HG02943 (cell line): ENCODE data around the gene CENPS.
A peak's percentile ranks its signal among the peaks of the same experiment; 100 is the strongest.
"Not testable (repeated sequence)": the region's sequence is repeated elsewhere in the genome, so short reads cannot be mapped to it uniquely, and the experiment has no call there.

Experiments used
- ATAC-seq: cut with Tn5 transposase; IDR thresholded peaks from one replicate; pipeline ENCODE4 v1.9.1; 2021; ENCODE audit warnings: mild to moderate bottlenecking, low read depth, moderate library complexity; ENCODE audit not compliant: unreplicated experiment

CENPS gene

GRCh38 chr1:10430216-10431069 is at the start of gene CENPS:
TSS of gene CENPS (plus strand) at chr1:10430433. CDS start at chr1:10430518, 85 bp downstream.
- ATAC-seq, result peak; percentile 74

- ATAC-seq, result no peak
Observed at GRCh38 chr1:10380594-10381275, 49.5 kb upstream of the CENPS start.

- ATAC-seq, result no peak
Observed at GRCh38 chr1:10383630-10384029, 46.6 kb upstream of the CENPS start.

- ATAC-seq, result no peak
Observed at GRCh38 chr1:10384219-10384618, 46.0 kb upstream of the CENPS start.

- no peak for ATAC-seq
Observed at GRCh38 chr1:10386761-10387676, 43.2 kb upstream of the CENPS start.

- ATAC-seq, result no peak
Observed at GRCh38 chr1:10387677-10388386, 42.4 kb upstream of the CENPS start.

- no peak for ATAC-seq
Observed at GRCh38 chr1:10388387-10388715, 41.9 kb upstream of the CENPS start.

- no peak for ATAC-seq
Observed at GRCh38 chr1:10389271-10389973, 40.8 kb upstream of the CENPS start.

GRCh38 chr1:10396870-10397269 is 33.4 kb upstream of the CENPS start:
- no peak for ATAC-seq

GRCh38 chr1:10398278-10398733 is 31.9 kb upstream of the CENPS start:
- ATAC-seq, result no peak

- ATAC-seq, result peak; percentile 94
Observed at GRCh38 chr1:10398734-10399443, 31.3 kb upstream of the CENPS start, which contains the start of gene PGD. TSS of gene PGD (plus strand) at chr1:10399064. CDS start at chr1:10399118, 54 bp downstream.

- ATAC-seq, result no peak
Observed at GRCh38 chr1:10399444-10399941, 30.7 kb upstream of the CENPS start.

- ATAC-seq, result no peak
Observed at GRCh38 chr1:10400013-10400412, 30.2 kb upstream of the CENPS start.

- ATAC-seq, result no peak
Observed at GRCh38 chr1:10401281-10401680, 29.0 kb upstream of the CENPS start.

GRCh38 chr1:10402729-10403274 is 27.4 kb upstream of the CENPS start:
- no peak for ATAC-seq

- no peak for ATAC-seq
Observed at GRCh38 chr1:10407201-10407600, 23.0 kb upstream of the CENPS start.

- ATAC-seq, result no peak
Observed at GRCh38 chr1:10415211-10415930, 14.9 kb upstream of the CENPS start.

GRCh38 chr1:10415967-10416366 is 14.3 kb upstream of the CENPS start:
- not testable (repeated sequence) for ATAC-seq
